ENCODE measurements around the gene EPM2A. TPM values are rescaled to one million over a fixed set of nuclear protein-coding genes. Genes with fewer than 3 reads are reported as not detected.

EPM2A gene
- total and polyA plus RNA-seq, 8 donors: 2.6 to 4.8 (median 4.3) TPM

GRCh38 chr6:145651988-145652387, 83.3 kb downstream of the EPM2A start:
- Histone ChIP-seq H3K27ac (no peak overlapping the region), H3K36me3 (no peaks in the 10 kb centered on the region), H3K9me3 (no peaks in the 10 kb centered on the region), H3K4me3 (no peak overlapping the region), H3K4me1 (peaks cover 0 to 9% (median 0%) of the 10 kb centered on the region in 3 donors), H3K27me3 (no peaks in the 10 kb centered on the region)
- no peak for FAIRE-seq
- no peak for ATAC-seq
- 10 to 12% methylated on average over 2 of the region's 2 CpGs for WGBS, 2 donors
- intact Hi-C loops (cut with DNase I): no loop called here
- TF ChIP-seq, protein P1, sequence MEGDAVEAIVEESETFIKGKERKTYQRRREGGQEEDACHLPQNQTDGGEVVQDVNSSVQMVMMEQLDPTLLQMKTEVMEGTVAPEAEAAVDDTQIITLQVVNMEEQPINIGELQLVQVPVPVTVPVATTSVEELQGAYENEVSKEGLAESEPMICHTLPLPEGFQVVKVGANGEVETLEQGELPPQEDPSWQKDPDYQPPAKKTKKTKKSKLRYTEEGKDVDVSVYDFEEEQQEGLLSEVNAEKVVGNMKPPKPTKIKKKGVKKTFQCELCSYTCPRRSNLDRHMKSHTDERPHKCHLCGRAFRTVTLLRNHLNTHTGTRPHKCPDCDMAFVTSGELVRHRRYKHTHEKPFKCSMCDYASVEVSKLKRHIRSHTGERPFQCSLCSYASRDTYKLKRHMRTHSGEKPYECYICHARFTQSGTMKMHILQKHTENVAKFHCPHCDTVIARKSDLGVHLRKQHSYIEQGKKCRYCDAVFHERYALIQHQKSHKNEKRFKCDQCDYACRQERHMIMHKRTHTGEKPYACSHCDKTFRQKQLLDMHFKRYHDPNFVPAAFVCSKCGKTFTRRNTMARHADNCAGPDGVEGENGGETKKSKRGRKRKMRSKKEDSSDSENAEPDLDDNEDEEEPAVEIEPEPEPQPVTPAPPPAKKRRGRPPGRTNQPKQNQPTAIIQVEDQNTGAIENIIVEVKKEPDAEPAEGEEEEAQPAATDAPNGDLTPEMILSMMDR (IDR thresholded peaks at IDR 0.05): no peak
- DNase-seq: no peak

- TF ChIP-seq, protein P1 (IDR thresholded peaks at IDR 0.05): no peak
- DNase-seq (no peak), FAIRE-seq (no peak), ATAC-seq (no peak)
- 90 to 95% methylated on average over 4 of the region's 4 CpGs for WGBS, 2 donors
- no peaks in the 10 kb centered on the region for H3K9me3 ChIP-seq
- H3K4me1 ChIP-seq: peaks cover 0 to 9% (median 0%) of the 10 kb centered on the region in 3 donors
- H3K36me3 ChIP-seq: no peaks in the 10 kb centered on the region
- intact Hi-C loops (cut with DNase I): no loop called here
- no peaks in the 10 kb centered on the region for H3K27me3 ChIP-seq
- no peak overlapping the region for H3K27ac ChIP-seq
- no peak overlapping the region for H3K4me3 ChIP-seq
These were observed 87.2 kb downstream of the EPM2A start for GRCh38 chr6:145648149-145648548.

DNA sequence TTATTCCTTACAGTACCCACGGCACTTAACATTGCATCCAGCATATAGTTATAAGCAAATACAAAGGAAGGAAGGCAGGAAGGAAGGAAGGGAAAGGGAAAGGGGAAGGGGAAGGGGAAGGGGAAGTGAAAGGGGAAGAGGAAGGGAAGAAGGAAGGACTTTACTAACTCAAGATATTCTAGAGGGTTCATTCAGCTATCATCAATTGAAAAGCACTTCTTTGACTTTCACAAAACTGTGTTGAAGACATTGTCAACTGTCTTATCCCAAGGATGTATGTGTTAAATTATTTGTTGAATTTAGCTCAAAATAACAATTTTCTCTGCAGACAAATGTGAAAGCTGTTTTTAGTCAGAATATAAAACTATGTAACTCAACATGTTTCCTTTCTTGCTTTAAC, 87.7 kb downstream of the EPM2A start:
- no peak for FAIRE-seq

DNA sequence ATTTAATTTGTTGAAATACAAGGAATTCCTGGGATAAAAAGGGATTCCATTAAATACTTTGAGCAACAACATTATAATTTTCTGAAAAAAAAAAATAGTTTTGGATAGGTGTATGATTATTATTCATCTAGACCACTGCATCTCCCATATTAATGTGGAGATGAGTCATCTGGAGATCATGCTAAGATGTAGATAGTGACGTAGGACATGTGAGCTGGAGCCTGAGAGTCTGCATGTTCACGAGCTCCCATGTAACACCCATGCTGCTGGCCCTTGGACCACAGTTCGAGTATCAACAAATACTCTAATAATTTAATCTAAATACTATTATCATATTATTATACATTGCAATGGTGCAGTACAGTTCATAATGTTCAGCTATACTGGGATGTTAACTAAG, 91.6 kb downstream of the EPM2A start:
- 85 to 87% methylated on average over 3 of the region's 3 CpGs for WGBS, 2 donors
- Histone ChIP-seq H3K36me3 (no peaks in the 10 kb centered on the region), H3K4me3 (no peak overlapping the region), H3K27me3 (no peaks in the 10 kb centered on the region), H3K4me1 (no peaks in the 10 kb centered on the region), H3K27ac (no peak overlapping the region), H3K9me3 (no peaks in the 10 kb centered on the region)
- TF ChIP-seq, protein P1 (IDR thresholded peaks at IDR 0.05): no peak
- ATAC-seq (no peak), FAIRE-seq (no peak), DNase-seq (no peak)
- intact Hi-C loops (cut with DNase I): no loop called here

More for the DNA sequence above, 87.7 kb downstream of the EPM2A start:
- ATAC-seq (no peak), DNase-seq (no peak)
- Histone ChIP-seq H3K36me3 (no peaks in the 10 kb centered on the region), H3K27ac (no peak overlapping the region), H3K4me1 (peaks cover 0 to 9% (median 0%) of the 10 kb centered on the region in 3 donors), H3K4me3 (no peak overlapping the region), H3K27me3 (no peaks in the 10 kb centered on the region), H3K9me3 (no peaks in the 10 kb centered on the region)
- intact Hi-C loops (cut with DNase I): no loop called here
- TF ChIP-seq, protein P1 (IDR thresholded peaks at IDR 0.05): no peak
- WGBS, 2 donors: 95 to 100% methylated on average over 1 of the region's 1 CpG

GRCh38 chr6:145633981-145634627, 101.2 kb downstream of the EPM2A start:
- Histone ChIP-seq H3K4me3 (no peak overlapping the region), H3K36me3 (no peaks in the 10 kb centered on the region), H3K27me3 (no peaks in the 10 kb centered on the region), H3K9me3 (no peaks in the 10 kb centered on the region), H3K4me1 (no peaks in the 10 kb centered on the region), H3K27ac (no peak overlapping the region)
- intact Hi-C loops (cut with DNase I): no loop called here
- FAIRE-seq: no peak
- TF ChIP-seq, protein P1 (IDR thresholded peaks at IDR 0.05): peak; percentile 70 to 79 (median 78)
- peak; percentile 79 to 93 (median 92) for ATAC-seq
- 40 to 42% methylated on average over 11 of the region's 11 CpGs for WGBS, 2 donors
- peak; percentile 52 to 97 (median 80) for DNase-seq
